Peyer's patch (tissue), 4 donors: Measurements from ENCODE around the gene PTPRR.

Source experiments
- POLR2A ChIP-seq, 2 donors: fragments of 450-650 bp; IDR thresholded peaks; one replicate each; pipeline ENCODE4 v1.5.1; 2017; ENCODE audit warnings: antibody characterized with exemption in 2 of 2, mild to moderate bottlenecking in 2 of 2, moderate library complexity in 2 of 2
- TF ChIP-seq, protein P1 (sequence below), 6 experiments: fragments of 450-650 bp in 4 of 6; fragments of 200-600 bp in 2 of 6; sonication (generic) in 1 of 6; IDR thresholded peaks; one replicate each; pipeline ENCODE4 v1.5.1; 2017 to 2019; ENCODE audit warnings: antibody characterized with exemption in 6 of 6, mild to moderate bottlenecking in 3 of 6, moderate library complexity in 1 of 6

DNA sequence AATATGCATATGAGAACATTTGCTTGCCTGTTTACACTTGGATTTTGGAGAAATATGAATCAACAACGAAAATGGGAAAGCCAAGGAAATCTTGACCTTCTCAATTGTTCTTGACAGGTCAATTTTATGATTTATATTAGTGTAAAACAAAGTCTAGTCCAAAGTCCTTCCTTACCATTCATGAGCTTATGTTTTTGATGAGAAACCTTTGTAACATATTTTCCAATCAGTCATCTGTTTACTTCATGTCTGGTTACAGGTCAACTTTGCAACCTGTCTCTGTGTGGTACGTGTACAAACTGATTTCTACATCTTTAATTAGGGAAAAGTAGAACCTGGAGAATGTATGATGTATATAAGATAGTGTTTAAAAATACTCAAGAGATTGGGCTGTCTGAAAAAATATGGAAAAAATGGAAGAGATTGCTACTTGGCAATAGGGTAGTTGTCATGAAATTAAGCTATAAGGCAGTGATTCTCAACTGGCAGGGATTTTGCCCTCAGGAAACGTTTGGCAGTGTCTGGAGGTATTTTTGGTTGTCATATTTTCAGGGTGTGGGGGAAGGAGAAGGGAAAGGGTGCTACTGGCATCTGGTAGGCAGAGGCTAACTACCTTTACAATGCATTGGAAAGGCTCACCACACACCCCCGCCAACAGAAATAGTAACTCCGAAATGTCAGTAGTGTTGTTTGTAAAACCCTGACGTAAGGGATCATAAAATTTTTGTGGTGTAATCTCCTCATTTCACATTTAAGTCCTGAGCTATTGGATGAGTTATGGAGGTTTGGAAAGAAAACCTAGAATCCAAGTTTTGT lies 172.9 kb downstream of the PTPRR start:
- TF ChIP-seq, protein P1, sequence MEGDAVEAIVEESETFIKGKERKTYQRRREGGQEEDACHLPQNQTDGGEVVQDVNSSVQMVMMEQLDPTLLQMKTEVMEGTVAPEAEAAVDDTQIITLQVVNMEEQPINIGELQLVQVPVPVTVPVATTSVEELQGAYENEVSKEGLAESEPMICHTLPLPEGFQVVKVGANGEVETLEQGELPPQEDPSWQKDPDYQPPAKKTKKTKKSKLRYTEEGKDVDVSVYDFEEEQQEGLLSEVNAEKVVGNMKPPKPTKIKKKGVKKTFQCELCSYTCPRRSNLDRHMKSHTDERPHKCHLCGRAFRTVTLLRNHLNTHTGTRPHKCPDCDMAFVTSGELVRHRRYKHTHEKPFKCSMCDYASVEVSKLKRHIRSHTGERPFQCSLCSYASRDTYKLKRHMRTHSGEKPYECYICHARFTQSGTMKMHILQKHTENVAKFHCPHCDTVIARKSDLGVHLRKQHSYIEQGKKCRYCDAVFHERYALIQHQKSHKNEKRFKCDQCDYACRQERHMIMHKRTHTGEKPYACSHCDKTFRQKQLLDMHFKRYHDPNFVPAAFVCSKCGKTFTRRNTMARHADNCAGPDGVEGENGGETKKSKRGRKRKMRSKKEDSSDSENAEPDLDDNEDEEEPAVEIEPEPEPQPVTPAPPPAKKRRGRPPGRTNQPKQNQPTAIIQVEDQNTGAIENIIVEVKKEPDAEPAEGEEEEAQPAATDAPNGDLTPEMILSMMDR (IDR thresholded peaks at IDR 0.05) = no peak
- TF ChIP-seq POLR2A (IDR thresholded peaks at IDR 0.05) = no peak
